H1 (cell line): Measurements from ENCODE around the gene MT4.
A peak's percentile ranks its signal among the peaks of the same experiment; 100 is the strongest.

Experiments
- ATF3 ChIP-seq: IDR thresholded peaks from 2 replicates; pipeline ENCODE4 v1.6.1; 2011; ENCODE audit warnings: low read depth, mild to moderate bottlenecking, low read length; ENCODE audit not compliant: insufficient read depth
- CHD2 ChIP-seq: IDR thresholded peaks from 2 replicates; pipeline ENCODE4 v1.6.1; 2012; ENCODE audit warnings: low read length, improper control_type of control experiment
- CTCF ChIP-seq, 3 experiments: IDR thresholded peaks; 1 replicate in 2 of 3; 2 replicates in 1 of 3; pipeline versions ENCODE4 v1.5.1 to v1.6.1; 2011; ENCODE audit warnings: low read length in 3 of 3, mild to moderate bottlenecking in 3 of 3, inconsistent platforms in 2 of 3, low read depth in 1 of 3, moderate library complexity in 1 of 3; ENCODE audit not compliant: insufficient read depth in 1 of 3; ENCODE audit errors: control extremely low read depth in 1 of 3
- EP300 ChIP-seq, 2 experiments: IDR thresholded peaks; 1 replicate in 1 of 2; 2 replicates in 1 of 2; pipeline ENCODE4 v1.6.1; 2011 to 2012; ENCODE audit warnings: low read depth in 2 of 2, low read length in 2 of 2, mild to moderate bottlenecking in 2 of 2, borderline replicate concordance in 1 of 2, inconsistent platforms in 1 of 2, moderate library complexity in 1 of 2
- HDAC6 ChIP-seq: IDR thresholded peaks from one replicate; pipeline ENCODE4 v1.7.1; 2012; ENCODE audit warnings: low read depth, mild to moderate bottlenecking, inconsistent platforms, low read length, moderate library complexity
- POU5F1 ChIP-seq: IDR thresholded peaks from 2 replicates; pipeline ENCODE4 v1.6.1; 2011; ENCODE audit warnings: low read depth, mild to moderate bottlenecking, low read length, moderate library complexity
- RAD21 ChIP-seq, 2 experiments: IDR thresholded peaks in 1 of 2; conservative IDR thresholded peaks in 1 of 2; 2 replicates each; pipeline ENCODE4 v1.6.1; 2011; ENCODE audit warnings: low read depth in 2 of 2, low read length in 2 of 2, improper control_type of control experiment in 1 of 2, inconsistent platforms in 1 of 2, mild to moderate bottlenecking in 1 of 2, moderate library complexity in 1 of 2
- TAF1 ChIP-seq: IDR thresholded peaks from 2 replicates; pipeline ENCODE4 v1.6.1; 2011; ENCODE audit warnings: mild to moderate bottlenecking, low read depth, low read length

- peak; percentile 72 for TF ChIP-seq TAF1
- no peak for TF ChIP-seq CTCF (IDR thresholded peaks at IDR 0.05; ENCODE audit: control extremely low read depth in 1 of 3, insufficient read depth in 1 of 3, low read depth in 1 of 3, low read length in 3 of 3)
- TF ChIP-seq HDAC6, result no peak
- TF ChIP-seq CHD2, result no peak
- TF ChIP-seq EP300 (IDR thresholded peaks at IDR 0.05; ENCODE audit: borderline replicate concordance in 1 of 2, low read depth in 2 of 2, low read length in 2 of 2), result no peak
- TF ChIP-seq RAD21 (IDR thresholded peaks at IDR 0.05 in 1 of 2, conservative IDR thresholded peaks at IDR 0.05 in 1 of 2; ENCODE audit: low read depth in 2 of 2, low read length in 2 of 2), result no peak
- 0 out of 2 replicates have a peak, but pooled peaks have one; percentile 2 for TF ChIP-seq ATF3
- TF ChIP-seq POU5F1, result no peak
Measured at GRCh38 chr16:56519459-56520250, 45.2 kb upstream of the MT4 start, which contains the start of gene BBS2.
